ENCODE measurements around the gene HACL1.
"Not testable (repeated sequence)": the region's sequence is repeated elsewhere in the genome, so short reads cannot be mapped to it uniquely, and the experiment has no call there.

The HACL1 gene

DNA sequence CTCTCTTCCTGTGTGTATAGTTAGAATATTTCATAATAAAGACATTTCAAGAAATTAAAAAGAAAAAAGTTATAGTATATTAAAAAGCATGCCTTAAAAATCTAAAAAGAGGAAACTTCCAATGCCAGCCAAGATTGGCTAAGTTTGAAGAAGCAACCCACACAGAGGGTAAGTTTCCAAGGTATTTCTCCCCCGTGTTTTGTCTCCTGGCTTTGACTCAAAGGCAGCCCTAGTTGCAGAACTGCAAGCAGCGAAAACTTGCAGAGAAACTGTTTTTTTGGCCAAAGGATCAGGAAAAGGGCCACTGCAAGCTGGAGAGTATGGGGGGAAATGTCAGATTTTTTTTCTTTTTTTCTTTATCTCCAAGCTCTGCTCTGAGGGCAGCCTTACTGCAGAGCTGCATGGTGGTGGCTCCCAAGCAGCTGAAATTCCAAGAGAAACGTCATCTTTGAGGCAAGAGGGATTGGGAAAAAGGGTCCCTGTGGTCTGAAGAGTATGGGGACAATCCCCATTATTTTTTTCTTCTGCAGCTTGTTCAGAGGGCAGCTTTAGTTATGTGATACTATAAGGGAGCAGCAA, 23.0 kb downstream of the HACL1 start:
- no peak for DNase-seq

- no peak for DNase-seq
Observed at GRCh38 chr3:15576475-15576874, 24.9 kb downstream of the HACL1 start.

GRCh38 chr3:15575446-15575845, 25.9 kb downstream of the HACL1 start:
- no peak for DNase-seq

DNA sequence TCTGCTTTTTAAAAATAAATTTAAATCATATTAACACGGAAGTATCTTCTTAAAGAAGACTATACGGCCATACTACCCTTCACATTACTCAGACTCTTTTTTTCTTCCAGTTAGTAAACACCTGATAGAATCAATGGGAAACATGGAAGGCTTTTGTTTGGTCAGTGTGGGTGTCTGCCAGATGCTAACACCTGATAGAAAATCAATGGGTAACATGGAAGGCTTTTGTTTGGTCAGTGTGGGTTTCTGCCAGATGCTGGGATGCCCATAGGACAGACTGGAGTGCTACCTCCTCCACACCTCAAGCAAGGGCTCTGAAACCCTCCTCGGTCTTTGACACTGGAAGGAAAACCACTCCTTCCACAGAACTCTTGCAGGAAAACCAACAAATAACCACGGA, 29.2 kb downstream of the HACL1 start:
- DNase-seq = no peak

GRCh38 chr3:15563190-15563589, 38.2 kb downstream of the HACL1 start:
- no peak for DNase-seq

GRCh38 chr3:15562560-15562959, 38.8 kb downstream of the HACL1 start:
- no peak for DNase-seq

GRCh38 chr3:15558581-15558980, 42.8 kb downstream of the HACL1 start:
- no peak for DNase-seq

DNA sequence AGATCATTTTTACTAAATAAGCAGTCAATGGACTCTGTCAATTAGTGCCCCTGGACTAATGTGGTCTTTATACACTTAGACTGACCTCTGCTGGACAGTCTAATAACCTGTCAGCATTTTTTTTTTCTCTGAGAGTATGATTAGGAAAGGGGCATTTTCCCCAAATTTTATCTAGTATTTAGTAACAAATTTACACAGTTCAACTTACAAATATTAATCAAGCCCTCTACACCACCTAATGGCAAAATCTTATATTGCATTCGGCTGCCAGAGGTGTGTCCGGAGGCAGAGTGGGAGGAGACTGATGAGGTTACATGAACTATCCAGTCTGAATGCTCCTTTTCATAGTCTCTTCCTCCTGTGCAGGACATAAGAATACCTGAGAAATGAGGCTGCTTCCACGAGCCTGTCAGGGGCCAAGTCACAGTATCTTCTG, 43.8 kb downstream of the HACL1 start:
- peak in 1 of 2 experiments; percentile 1 for DNase-seq

DNA sequence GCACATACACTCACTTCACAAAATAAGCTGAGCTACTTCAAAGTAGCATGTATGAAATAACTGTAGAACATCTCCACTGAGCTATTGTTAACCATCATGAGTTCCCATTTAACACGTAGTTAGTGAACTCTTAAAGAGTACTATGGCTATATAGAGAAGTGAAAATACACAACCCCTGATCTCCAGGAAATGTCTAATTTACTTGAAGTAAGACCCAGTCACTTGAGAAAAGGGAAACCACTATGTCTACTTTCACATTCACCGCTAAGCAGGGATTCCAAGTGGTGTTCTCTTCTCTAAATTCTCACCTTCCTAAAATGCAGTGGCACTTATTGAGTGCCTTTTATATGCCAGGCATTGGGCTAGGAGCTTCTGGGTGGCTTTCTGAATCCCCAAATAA, 44.9 kb downstream of the HACL1 start:
- DNase-seq = no peak

- DNase-seq = no peak
Observed at GRCh38 chr3:15553749-15554148, 47.6 kb downstream of the HACL1 start.

GRCh38 chr3:15551902-15552301, 49.5 kb downstream of the HACL1 start:
- DNase-seq = no peak

GRCh38 chr3:15549846-15550245, 51.5 kb downstream of the HACL1 start:
- DNase-seq = no peak

GRCh38 chr3:15542614-15543013, 58.8 kb downstream of the HACL1 start:
- no peak for DNase-seq

GRCh38 chr3:15541371-15541770, 60.0 kb downstream of the HACL1 start:
- no peak for DNase-seq

GRCh38 chr3:15539066-15539465, 62.3 kb downstream of the HACL1 start:
- no peak for DNase-seq

DNA sequence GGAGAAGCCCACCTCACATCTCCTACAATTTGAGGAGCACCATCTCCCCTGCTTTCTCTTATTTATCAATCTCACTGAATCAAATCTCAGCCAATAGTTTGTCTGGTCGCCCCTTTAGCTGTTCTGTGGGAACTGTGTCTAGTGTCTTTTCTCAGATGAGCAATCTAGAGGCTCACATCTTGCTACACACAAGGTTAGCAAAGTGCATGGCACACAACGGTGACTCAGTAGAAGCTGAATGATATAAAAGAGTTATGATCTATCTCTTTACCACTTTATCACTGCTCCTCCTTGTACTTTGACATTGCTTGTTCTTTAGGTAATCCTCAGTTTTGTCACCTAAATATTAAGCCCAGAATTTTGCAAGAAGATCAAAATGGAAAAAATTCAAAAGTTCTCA, 63.0 kb downstream of the HACL1 start:
- no peak for DNase-seq

DNA sequence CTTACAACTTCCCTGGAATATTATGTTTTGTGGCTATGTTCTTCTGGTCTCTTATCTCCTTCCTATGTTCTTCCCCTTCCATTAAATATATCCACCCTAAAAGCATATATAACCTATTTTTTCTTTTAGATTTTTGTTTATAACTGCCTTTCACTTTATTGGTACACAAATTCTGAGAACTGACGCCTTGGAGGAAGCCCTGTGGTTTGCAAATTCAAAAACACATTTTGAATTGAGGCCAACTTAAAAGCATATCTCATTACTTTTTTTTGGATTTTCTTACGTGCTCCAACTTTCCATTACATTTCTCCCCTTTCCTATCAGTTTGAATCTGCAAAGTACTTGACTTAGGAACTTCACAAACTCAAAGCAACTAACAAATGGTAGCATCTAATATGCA, 64.5 kb downstream of the HACL1 start:
- no peak for DNase-seq

DNA sequence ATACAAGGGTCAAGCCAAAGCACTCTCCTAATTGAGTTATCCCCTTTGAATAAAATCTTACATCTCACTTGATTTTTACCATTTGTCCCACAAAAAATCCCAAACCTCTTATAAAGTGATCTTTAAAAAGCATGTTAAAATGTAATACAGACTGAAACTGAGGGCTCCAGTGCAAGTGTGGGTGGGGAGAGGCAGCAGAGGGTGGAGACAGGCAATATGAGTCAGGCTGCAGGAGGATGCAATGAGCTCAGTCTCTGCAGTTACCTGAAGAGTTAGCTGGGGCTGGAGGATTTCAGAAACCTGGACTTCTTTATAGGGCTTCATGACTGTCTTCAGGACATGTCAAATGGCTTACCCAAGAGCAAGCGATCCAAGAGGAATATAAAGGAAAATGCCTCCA, 65.6 kb downstream of the HACL1 start:
- no peak for DNase-seq

- DNase-seq = not testable (repeated sequence)
Observed at GRCh38 chr3:15532614-15533013, 68.8 kb downstream of the HACL1 start.

- no peak for DNase-seq
Observed at GRCh38 chr3:15531346-15531745, 70.0 kb downstream of the HACL1 start.

DNA sequence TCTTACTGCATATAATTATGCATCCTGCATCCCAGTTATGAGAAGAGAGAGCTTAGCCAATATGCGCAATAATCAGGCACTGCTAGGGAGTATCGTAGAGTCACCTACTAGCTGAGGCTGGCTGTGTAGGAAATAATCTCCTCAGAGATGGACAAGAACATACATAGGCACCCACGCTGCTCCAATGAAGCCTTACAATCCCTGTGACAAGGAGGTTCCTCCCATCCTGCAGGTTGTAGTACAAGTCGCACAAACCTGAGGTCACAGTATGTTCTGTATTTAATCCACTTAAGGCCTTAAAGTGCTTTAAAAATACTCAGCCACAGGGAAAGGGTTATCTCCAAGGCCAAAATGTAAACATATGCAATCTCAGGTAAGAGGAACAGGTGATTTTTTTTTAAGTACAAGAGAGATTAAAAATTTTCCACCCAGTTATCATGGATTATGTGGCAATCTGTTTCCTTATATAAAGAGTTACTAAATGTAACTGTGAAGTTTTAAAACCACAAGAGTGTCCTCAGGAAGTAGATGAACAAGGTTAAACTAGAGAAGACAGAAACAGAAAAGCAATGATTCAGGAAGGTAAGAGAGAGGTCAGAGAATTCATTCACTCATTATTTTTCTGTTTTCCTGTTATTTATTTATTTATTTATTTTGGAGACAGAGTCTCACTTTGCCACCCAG, 72.4 kb downstream of the HACL1 start:
- no peak for DNase-seq

DNA sequence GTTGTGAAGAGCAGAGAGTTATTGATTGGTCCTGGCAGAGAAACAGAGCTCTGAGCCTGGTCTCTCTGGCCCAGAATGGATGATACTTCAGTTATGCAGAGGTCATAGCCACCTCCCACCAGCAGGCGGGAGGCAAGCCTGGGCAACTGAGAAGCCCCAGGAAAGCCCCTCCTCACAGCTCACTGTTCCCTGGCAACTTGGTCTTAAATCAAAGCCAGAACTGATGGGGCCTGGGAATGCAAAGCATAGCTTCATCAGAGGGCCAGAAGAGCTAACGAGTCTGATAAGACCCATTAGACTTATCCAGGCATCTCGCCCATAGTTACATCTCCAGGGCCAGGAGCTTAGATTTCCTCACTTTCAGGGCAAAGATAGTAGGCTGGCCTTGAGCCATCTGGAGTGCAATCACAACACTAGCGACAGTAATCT, 74.3 kb downstream of the HACL1 start:
- DNase-seq = no peak

- no peak for DNase-seq
Observed at GRCh38 chr3:15525790-15526189, 75.6 kb downstream of the HACL1 start.

- DNase-seq = no peak
Observed at GRCh38 chr3:15523660-15524417, 77.5 kb downstream of the HACL1 start.

Data from NCI-H1930 (cell line).